Fibroblast of skin of right biceps (primary cell): ENCODE measurements around the gene MEF2B.
A peak's percentile ranks its signal among the peaks of the same experiment; 100 is the strongest.

ENCODE experiments used
- DNase-seq: peaks from one replicate; pipeline ENCODE4 v3.0.0-alpha.2; 2013

Gene MEF2B

DNA sequence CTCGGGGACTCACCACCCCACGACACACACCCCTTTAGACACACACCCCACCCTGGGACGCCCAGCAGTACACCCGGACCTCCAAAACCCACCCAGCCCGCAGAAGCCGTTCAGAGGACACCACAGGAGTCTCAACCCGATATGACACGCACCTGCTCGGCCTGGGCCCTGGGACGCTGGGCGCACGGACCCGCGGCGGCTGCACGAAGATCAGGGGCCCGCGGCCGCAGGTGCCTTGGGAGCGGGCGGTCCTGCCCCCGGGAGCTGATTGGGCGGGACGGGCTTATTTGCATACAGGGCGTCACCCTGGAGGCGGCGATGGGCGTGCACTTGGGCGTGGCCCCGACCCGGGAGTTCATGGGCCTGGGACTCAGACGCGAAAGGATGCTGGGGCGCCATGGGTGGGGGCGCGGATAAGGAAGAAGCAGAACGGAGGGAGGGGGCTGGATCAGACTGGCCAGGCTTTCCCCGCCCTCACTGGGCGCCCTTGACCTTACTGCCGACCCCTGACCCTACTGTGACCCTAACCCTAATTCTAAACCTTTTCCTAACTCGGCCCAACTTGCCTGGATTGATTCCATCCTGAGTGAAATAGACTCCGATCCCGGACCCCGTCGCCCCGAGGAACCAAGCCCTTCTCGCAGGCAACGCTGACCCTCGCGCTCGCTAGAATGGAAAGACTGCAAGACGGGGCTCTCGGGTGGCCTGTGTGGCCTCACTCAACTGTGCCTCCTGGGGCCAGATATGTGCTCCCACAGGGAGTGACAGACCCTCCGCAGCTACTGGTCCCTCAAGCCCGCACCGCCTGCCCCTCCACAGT, at the start of gene MEF2B:
MEF2B (minus strand) TSS at position 211 of the 820 bp plus-strand sequence. CDS start 19,528 bp downstream, outside the sequence.
- DNase-seq, result peak; percentile 55

DNA sequence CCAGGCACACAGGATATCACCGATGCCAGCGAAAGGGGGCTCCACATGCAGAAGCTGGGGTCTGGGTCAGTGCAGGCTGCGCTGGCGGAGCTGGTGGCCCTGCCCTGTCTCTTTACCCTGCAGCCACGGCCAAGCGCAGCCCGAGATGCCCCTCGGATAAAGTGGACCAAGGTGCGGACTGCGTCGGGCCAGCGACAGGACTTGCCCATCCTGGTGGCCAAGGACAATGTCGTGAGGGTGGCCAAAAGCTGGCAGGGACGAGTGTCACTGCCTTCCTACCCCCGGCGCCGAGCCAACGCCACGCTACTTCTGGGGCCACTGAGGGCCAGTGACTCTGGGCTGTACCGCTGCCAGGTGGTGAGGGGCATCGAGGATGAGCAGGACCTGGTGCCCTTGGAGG, 48.8 kb upstream of the MEF2B start:
- DNase-seq, result no peak

DNA sequence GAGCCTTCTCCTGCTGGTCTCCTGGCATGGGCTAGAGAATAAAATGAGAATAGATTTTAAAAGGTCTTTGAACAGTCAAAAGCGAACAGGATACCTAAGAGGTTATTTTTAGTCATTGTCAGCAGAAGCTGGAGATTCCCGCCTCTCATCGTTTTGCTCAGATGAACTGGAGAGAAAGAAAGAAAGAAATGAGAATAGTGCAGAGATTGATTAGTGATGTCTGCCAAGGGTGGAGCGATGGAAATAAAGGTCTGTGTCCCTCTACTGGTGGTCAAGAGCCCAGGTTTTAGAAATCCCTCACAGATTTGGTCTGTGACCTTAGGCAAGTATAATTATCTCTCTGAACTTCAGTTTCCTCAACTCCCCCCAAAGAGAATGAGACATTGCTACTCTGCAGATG, 47.0 kb upstream of the MEF2B start:
- DNase-seq, result peak; percentile 22

DNA sequence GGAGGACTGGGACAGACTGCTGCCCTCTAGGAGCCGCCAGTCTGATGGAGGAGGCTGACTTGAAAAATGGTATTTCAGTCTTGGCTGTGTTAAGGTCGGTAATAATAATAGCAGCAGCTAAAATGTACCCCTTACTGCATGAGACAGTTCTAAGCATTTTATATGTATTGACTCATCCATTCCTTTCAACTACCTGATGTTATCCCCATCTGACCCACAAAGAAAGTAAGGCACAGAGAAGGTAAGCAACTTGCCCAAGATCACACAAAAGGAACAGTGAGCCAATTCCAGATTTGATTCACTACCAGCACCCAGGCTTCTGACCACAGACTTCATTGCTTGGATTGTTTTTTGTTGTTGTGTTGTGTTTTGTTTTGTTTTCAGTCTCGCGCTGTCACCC, 45.7 kb upstream of the MEF2B start:
- no peak for DNase-seq

DNA sequence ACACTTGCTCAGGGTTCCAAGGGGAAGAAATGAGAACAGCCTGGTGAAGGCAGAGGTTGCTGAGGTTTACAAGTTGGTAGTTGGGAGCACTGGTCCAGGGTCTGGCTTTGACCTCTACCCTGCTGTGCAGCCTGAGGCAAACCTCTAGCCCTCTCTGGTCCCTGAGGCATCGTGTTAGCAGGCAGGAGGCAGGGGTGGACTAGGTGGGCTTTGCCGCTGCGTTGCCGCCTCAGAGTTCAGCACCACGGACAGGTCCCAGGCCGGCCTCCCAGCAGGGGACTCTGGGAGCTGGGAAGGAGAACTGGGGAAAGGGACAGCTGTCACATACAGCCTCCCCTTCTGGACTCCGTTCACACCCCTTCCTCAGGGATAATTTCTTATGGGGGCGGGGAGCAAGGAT, 44.8 kb upstream of the MEF2B start:
- peak; percentile 44 for DNase-seq

DNA sequence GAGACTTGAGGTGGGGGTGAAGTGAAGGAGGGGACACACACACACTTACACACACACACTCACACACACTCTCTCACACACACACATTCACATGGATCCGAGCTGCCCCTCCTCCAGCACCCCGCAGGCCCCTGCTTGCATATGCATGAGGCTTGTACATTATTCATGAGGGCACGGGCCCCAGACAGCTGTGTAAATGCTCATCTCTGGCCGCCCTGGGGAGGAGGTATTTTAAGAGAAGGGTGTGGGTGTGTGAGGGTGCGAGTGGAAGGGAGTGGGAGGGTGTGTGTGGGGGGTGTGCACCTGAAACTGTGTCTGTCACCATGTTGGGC, 44.1 kb upstream of the MEF2B start:
- DNase-seq, result no peak

DNA sequence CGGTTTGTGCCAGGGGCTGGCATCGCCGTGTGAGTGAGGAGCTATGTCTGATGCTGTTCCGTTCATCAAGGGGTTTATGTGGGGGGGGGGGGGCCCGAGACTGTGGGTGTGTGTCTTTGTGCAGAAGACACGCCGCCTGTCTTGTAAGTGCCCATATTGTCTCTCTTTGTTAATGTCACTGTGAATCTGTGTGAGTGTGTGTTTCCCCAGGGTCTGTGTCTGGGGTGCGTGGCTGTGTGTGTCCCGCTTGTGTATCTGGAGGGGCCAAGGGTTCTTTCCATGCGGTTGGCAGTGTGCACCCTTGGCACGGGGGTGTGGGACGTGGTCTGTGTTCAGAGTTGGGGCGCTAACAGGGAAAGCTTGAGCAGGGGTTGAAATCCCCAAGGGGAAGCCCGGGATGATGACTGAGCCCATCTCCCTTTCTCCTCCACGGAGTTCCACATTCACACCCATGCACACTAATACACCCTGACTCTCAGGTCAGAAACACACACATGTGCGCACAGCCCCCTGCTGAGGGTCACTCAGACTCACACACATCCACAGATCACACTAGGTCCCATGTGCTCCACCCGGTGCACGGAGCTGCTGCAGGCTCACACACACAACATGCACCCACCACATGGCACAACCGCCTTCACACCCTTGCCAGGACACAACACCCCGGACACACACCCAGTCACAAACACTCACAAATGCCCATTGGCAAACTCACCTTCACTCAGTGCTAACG, 43.5 kb upstream of the MEF2B start:
- DNase-seq, result no peak

DNA sequence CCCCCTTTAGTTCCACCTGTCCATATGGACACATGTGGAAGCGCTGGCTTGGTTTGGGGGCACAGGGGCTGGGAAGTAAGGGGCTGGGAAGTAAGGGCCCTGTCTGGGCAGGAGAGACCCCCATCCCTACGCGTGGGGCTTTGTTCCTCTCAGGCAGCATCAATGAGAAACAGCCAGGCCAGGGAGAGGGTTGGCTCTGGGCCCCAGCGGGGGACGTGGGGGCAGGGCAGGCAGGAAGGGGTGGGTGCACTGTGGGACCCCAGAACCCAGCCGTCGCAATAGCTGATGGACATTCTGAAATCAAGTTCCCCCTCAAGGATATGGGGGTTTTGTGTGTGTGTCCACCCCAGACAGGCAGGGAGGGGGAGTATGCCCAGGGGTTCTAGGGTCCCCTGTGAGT, 42.9 kb upstream of the MEF2B start:
- no peak for DNase-seq

DNA sequence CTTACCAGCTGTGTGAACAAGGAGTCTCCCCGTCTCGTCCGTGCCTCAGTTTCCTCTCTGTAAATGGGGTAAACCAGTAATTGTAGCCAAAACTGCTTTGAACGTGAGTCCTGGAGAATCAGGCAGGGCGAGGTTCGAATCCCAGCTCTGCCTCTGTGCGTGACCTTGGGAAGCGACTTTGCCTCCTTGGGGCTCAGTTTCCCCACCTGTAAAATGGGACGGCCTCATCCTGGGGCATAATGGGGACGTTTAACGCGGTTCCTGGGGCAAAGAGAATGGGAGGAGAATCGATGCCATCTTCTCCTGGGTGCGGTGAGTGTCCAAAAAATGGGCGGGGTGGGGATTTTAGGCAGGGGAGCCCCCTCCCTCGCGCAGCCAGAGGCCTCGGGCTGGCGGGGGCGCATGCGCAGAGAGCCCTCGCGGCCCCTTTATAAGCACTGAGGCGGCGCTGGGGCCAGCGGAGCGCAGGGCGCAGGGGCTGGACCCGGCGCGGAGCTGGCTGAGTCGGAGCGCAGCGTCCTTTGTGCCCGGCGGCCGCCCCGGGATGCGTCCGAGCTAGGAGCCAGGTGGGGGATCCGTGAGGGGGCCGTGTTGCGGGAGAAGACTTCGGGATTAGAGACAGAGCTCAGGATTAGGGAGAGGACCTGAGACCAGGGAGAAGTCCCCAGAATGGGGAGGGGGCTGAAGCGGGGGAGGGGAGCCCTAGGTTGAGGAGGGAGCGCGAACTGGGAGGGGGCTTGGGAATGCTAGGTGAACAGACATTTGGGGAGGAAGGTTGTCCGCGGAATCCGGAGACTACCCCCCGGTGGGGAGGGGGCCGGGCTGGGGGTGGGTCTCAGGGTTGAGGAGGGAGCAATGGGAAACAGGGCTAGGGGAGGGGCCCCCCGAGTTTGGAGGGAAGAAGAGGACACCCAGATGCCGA, 41.7 kb upstream of the MEF2B start, which contains the start of gene NCAN:
NCAN (plus strand) TSS at position 460 of the 922 bp plus-strand sequence. CDS start 4,996 bp downstream, outside the sequence.
- no peak for DNase-seq

DNA sequence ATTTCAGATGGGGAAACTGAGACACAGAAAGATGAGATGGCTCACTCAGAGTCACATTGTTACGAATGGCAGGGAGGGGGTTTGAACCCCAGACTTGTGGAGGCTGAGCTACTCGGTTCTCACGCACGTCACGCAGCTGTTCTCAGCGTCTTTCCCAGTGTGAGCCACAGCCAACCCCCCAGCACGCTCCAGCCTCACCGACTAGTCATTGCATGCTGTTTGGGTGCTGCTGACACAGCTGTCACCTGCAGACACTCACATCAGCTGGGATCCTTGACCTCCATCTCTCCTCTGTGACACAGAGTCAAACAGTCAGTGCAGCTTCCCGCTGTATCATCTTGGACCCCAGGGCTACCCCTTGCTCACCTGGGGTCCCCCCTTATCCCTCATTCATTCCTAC, 39.3 kb upstream of the MEF2B start:
- DNase-seq, result no peak

DNA sequence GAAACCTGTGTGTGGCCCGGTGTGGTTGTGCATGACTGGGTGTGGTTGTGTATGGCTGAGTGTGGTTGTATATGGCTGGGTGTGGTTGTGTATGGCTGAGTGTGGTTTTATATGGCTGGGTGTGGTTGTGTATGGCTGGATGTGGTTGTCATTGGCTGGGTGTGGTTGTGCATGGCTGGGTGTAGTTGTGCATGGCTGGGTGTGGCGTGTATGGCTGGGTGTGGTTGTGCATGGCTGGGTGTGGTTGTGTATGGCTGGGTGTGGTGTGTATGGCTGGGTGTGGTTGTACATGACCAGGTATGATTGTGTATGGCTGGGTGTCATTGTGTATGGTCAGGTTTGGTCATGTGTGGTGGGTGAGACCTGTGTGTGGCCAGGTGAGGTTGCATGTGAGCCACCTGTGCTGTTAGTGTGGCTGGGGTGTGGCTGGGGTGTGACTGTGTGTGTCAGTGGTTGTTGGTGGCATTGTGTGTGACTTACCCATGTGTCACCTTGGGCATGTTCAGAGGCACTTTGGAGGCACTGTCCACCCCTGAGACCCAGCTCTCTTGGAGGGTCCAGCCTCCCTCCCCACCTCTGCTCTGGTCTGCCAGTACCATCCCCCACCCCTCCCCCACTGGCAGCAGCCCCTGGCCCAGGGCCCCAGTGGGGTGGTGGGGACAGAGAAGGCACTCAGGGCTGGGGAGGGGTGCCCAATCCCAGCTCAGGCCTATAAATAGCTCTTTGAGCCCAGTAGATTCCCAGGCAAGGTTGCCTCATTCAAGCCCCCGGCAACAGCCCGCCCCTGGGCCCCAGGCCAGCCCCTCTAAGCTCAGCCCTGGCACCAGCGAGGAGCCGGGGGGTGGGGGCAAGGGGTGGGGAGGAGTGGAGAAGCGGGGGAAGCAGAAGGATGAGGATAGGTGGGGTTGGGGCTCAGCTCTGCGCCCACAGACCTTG, 37.8 kb upstream of the MEF2B start:
- DNase-seq, result no peak

DNA sequence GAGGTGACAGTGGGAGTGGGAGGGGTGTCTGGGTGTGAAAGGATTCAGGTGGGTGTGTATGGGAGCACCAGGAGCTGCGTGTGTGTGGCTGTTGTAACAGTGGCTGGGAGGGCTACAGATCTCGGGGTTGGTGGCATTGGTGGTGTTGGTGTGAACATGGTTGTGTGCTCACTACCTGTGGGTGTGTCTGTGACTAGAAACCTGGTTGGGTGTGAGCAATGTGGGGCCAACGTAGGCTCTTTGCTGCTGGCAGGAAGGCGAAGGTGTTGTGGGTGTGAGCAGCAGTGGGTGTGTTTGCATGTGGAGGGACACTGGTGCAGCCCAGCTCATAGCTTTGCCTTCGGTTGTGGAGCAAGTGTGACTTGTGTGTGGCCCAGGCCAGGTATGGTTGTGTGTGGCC, 36.9 kb upstream of the MEF2B start:
- DNase-seq, result no peak

DNA sequence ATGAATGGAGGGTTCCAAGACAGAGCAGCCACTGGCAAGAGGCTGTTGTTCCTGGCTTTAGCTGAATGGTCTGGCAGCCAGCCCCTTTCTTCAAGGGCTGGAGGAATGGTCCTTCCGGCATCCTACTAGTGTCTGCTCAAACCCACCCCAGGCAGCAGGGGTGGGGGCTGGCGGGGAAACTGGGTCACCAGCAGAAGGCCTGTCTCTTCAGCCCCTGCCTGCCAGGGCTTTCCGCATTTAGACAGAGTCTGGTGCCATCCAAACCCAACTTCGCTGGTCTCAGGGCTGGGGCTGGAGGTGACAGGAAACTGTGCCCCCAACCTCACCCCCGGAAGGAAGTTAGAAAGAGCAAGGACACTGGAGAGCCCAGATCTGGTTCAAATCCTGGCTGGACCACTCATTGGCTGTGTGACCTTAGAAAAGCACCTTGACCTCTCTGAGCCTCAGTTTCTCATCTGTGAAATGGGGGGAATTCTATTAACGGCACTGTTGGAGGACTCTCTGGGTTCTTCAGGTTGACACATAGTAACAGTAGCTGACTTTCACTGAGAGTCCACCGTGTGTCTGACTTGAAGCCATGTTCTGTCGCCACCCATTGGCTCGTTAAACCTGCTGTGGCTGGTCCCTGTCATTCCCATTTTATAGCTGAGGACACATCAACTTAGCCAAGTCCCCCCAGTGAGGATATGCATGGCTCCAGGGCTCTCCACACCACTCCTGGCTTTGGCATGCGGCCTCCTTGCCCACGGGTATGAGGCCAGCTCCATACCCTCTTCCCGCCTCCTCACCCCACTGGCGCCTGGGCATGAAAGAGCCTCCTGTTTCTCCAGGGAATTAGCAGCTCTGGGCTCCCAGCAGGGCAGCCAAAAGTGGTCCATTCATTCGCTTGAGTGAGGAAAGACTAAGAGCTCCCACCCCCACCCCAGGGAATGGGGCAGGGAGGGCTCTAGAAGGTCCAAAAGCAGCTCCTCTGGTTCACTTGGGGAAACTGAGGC, 35.6 kb upstream of the MEF2B start:
- DNase-seq, result no peak

DNA sequence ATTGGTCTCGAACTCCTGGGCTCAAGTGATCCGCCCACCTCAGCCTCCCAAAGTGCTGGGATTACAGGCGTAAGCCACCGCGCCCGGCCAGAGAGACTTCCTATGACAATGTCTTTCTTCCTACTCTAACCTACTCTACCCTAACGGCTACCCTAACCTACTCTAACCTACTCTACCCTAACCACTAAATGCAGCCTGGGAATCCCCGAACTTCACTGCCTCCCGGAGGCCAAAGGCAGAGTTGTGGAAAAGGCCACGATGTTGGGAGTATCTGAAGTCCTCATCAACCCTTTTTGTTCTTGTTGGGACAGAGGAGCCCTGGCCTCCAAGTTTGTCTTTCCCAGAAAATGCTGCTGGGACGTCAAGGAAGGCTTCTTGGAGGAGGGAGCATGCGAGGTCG, 34.1 kb upstream of the MEF2B start:
- DNase-seq, result no peak

DNA sequence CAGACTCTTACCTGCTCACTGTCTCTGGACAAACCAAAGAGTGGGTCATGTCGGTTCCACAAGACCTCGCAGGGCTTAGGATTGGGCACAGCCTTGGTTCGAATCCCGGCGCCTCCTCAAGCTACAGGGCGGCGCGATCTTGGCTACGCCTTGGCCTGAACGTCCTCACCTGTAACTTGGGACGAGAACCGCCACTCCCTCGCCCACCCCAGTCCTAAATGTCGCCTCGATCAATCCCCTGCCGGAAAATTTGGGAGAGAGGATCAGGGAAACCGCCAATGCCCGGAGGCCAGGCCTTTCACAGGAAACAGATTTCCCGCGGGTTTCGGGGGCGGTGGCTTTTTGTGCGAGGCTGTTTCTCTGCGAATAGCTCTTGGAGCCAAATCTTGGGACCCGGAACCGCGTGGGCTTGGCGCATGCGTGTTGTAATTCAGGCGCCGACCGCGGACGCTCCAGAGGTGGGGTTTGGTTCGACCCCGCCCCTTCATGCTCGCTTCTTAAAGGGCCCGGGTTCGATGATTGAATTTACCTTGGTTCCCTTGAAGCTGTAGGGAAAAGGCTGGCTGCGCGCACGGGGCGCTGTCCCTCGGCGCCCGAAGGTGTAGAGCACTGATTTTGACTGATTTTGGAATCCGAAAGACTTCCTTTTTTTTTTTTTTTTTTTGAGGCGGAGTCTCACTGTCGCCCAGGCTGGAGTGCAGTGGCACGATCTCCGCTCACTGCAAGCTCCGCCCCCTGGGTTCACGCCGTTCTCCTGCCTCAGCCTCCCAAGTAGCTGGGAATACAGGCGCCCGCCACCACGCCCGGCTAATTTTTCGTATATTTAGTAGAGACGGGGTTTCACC, 33.2 kb upstream of the MEF2B start, which contains the start of gene NR2C2AP:
NR2C2AP (minus strand) TSS at position 403 of the 845 bp plus-strand sequence; CDS start at position 49, 354 bp downstream.
- DNase-seq, result peak; percentile 89

DNA sequence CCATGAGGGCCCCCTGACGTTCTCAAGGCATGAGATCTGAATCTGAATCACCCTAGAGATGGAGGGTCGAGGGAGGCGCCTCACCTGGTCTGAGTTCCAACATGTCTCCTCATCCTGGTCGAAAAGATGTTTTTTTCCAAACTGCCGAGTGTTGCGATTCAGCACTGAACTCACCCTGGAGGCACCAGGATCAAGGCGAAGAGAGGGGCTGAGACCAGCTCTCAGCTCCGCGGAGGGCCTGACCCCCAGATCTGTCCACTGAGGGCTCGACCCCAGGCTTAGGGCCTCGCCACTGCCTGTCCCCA, 32.6 kb upstream of the MEF2B start:
- no peak for DNase-seq

DNA sequence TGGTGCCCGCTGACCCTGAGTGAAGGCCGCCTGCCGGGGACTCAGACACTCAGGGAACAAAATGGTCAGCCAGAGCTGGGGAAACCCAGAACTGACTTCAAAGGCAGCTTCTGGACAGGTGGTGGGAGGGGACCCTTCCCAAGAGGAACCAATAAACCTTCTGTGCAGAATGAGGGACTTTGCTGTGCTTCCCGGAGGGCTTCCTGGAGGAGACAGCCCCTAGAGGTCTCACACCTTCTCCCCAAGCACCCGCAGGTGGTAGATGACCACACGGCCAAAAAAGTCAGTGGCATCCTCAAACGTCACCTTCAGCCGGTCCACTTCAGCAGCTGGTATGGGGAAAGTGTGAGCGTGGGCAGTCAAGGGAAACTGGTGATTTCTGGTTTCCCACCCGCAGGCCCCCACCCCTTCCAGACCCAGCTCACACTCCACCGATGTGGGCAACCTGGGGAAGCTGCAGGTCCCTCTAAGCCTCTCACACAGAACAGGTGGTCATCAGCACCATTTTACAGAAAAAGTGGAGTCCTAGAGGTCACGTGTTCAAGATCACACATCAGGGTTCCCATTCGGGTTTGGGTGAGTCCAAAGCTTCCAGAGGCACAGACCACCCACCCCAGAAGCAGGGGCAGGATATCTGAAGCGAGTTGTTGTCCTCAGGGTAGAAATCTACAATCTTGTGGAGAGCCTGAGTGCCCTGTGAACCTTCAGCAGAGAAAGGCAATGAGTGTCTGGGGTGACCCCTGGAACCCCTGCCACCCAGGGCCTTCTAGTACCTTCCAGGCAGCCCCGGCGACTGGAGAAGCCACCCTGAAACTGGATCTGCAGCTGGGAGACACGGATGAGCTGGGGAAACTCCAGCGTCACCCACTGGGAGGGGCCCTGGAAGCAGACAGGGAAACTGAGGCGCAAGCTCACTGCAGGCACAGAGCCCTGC, 31.9 kb upstream of the MEF2B start:
- DNase-seq, result no peak

DNA sequence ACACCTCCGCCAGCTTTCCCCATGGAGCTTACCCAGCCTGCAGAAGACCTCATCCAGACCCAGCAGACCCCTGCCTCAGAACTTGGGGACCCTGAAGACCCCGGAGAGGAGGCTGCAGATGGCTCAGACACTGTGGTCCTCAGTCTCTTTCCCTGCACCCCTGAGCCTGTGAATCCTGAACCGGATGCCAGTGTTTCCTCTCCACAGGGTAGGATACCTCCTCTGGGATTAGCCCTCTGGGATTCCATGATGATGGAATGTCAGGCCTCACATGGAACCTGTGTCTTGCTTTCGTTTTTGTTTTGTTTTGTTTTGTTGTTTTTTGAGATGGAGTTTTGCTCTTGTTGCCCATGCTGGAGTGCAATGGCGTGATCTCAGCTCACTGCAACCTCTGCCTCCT, 23.9 kb upstream of the MEF2B start:
- no peak for DNase-seq
